ENCODE results near the gene SLC9A9.

Gene SLC9A9

GRCh38 chr3:143847787-143848631 is at the start of gene SLC9A9:
Gene SLC9A9 (minus strand): TSS chr3:143848468. CDS start chr3:143848322, 146 bp downstream.
- Histone ChIP-seq H3K9ac (ENCODE audit: low read depth, low read length) (0 out of 2 replicates have a peak within 1 kb of the TSS, but pooled peaks have one; percentile 3), H3K4me1 (ENCODE audit: control insufficient read depth, insufficient read depth, low read length) (peaks cover 22% of the 10 kb centered on the region), H3K9me3 (ENCODE audit: control insufficient read depth, insufficient read depth, low read length) (no peaks in the 10 kb centered on the region), H3K27ac (ENCODE audit: low read depth, low read length) (peak within 1 kb of the TSS; percentile 52), H3K36me3 (ENCODE audit: control insufficient read depth, insufficient read depth, low read length) (no peaks in the 10 kb centered on the region), H3K4me3 (ENCODE audit: low read depth, low read length) (peak within 1 kb of the TSS; percentile 53), H3K27me3 (ENCODE audit: control insufficient read depth, insufficient read depth, low read length) (no peaks in the 10 kb centered on the region)

GRCh38 chr3:143897576-143898295 is 49.5 kb upstream of the SLC9A9 start:
- Histone ChIP-seq H3K27ac (ENCODE audit: low read depth, low read length) (no peak overlapping the region), H3K4me3 (ENCODE audit: low read depth, low read length) (no peak overlapping the region)

GRCh38 chr3:143896486-143896885 is 48.2 kb upstream of the SLC9A9 start:
- H3K4me1 ChIP-seq (ENCODE audit: control insufficient read depth, insufficient read depth, low read length): peaks cover 6% of the 10 kb centered on the region; the same call in 1 of the 2 replicates
- no peak overlapping the region for H3K27ac ChIP-seq (ENCODE audit: low read depth, low read length)

More at GRCh38 chr3:143897576-143898295, 49.5 kb upstream of the SLC9A9 start:
- Histone ChIP-seq H3K36me3 (ENCODE audit: control insufficient read depth, insufficient read depth, low read length) (no peaks in the 10 kb centered on the region), H3K27me3 (ENCODE audit: control insufficient read depth, insufficient read depth, low read length) (no peaks in the 10 kb centered on the region), H3K9ac (ENCODE audit: low read depth, low read length) (no peak overlapping the region), H3K9me3 (ENCODE audit: control insufficient read depth, insufficient read depth, low read length) (no peaks in the 10 kb centered on the region), H3K4me1 (ENCODE audit: control insufficient read depth, insufficient read depth, low read length) (peaks cover 6% of the 10 kb centered on the region; the same call in 1 of the 2 replicates)

GRCh38 chr3:143895805-143896204 is 47.5 kb upstream of the SLC9A9 start:
- H3K4me3 ChIP-seq (ENCODE audit: low read depth, low read length): no peak overlapping the region
- H3K27ac ChIP-seq (ENCODE audit: low read depth, low read length): no peak overlapping the region
- H3K4me1 ChIP-seq (ENCODE audit: control insufficient read depth, insufficient read depth, low read length): peaks cover 6% of the 10 kb centered on the region; the same call in 1 of the 2 replicates

More at GRCh38 chr3:143896486-143896885, 48.2 kb upstream of the SLC9A9 start:
- Histone ChIP-seq H3K9me3 (ENCODE audit: control insufficient read depth, insufficient read depth, low read length) (no peaks in the 10 kb centered on the region), H3K4me3 (ENCODE audit: low read depth, low read length) (no peak overlapping the region), H3K9ac (ENCODE audit: low read depth, low read length) (no peak overlapping the region), H3K27me3 (ENCODE audit: control insufficient read depth, insufficient read depth, low read length) (no peaks in the 10 kb centered on the region), H3K36me3 (ENCODE audit: control insufficient read depth, insufficient read depth, low read length) (no peaks in the 10 kb centered on the region)

GRCh38 chr3:143888846-143889245 is 40.6 kb upstream of the SLC9A9 start:
- Histone ChIP-seq H3K27ac (ENCODE audit: low read depth, low read length) (peak overlapping the region; percentile 42), H3K36me3 (ENCODE audit: control insufficient read depth, insufficient read depth, low read length) (no peaks in the 10 kb centered on the region), H3K4me3 (ENCODE audit: low read depth, low read length) (no peak overlapping the region), H3K9ac (ENCODE audit: low read depth, low read length) (no peak overlapping the region), H3K9me3 (ENCODE audit: control insufficient read depth, insufficient read depth, low read length) (no peaks in the 10 kb centered on the region), H3K4me1 (ENCODE audit: control insufficient read depth, insufficient read depth, low read length) (peaks cover 16% of the 10 kb centered on the region), H3K27me3 (ENCODE audit: control insufficient read depth, insufficient read depth, low read length) (no peaks in the 10 kb centered on the region)

More at GRCh38 chr3:143895805-143896204, 47.5 kb upstream of the SLC9A9 start:
- Histone ChIP-seq H3K27me3 (ENCODE audit: control insufficient read depth, insufficient read depth, low read length) (no peaks in the 10 kb centered on the region), H3K9me3 (ENCODE audit: control insufficient read depth, insufficient read depth, low read length) (no peaks in the 10 kb centered on the region), H3K36me3 (ENCODE audit: control insufficient read depth, insufficient read depth, low read length) (no peaks in the 10 kb centered on the region), H3K9ac (ENCODE audit: low read depth, low read length) (no peak overlapping the region)

GRCh38 chr3:143888166-143888565 is 39.9 kb upstream of the SLC9A9 start:
- no peaks in the 10 kb centered on the region for H3K27me3 ChIP-seq (ENCODE audit: control insufficient read depth, insufficient read depth, low read length)
- no peak overlapping the region for H3K9ac ChIP-seq (ENCODE audit: low read depth, low read length)
- H3K9me3 ChIP-seq (ENCODE audit: control insufficient read depth, insufficient read depth, low read length): no peaks in the 10 kb centered on the region
- no peaks in the 10 kb centered on the region for H3K36me3 ChIP-seq (ENCODE audit: control insufficient read depth, insufficient read depth, low read length)
- no peak overlapping the region for H3K4me3 ChIP-seq (ENCODE audit: low read depth, low read length)
- H3K27ac ChIP-seq (ENCODE audit: low read depth, low read length): no peak overlapping the region
- peaks cover 20% of the 10 kb centered on the region for H3K4me1 ChIP-seq (ENCODE audit: control insufficient read depth, insufficient read depth, low read length)

- Histone ChIP-seq H3K4me1 (ENCODE audit: control insufficient read depth, insufficient read depth, low read length) (peaks cover 22% of the 10 kb centered on the region), H3K9ac (ENCODE audit: low read depth, low read length) (no peak overlapping the region), H3K27ac (ENCODE audit: low read depth, low read length) (no peak overlapping the region), H3K36me3 (ENCODE audit: control insufficient read depth, insufficient read depth, low read length) (no peaks in the 10 kb centered on the region), H3K9me3 (ENCODE audit: control insufficient read depth, insufficient read depth, low read length) (no peaks in the 10 kb centered on the region), H3K27me3 (ENCODE audit: control insufficient read depth, insufficient read depth, low read length) (no peaks in the 10 kb centered on the region), H3K4me3 (ENCODE audit: low read depth, low read length) (no peak overlapping the region)
Measured at GRCh38 chr3:143885780-143886427, 37.6 kb upstream of the SLC9A9 start.

- Histone ChIP-seq H3K4me1 (ENCODE audit: control insufficient read depth, insufficient read depth, low read length) (peaks cover 22% of the 10 kb centered on the region), H3K27ac (ENCODE audit: low read depth, low read length) (no peak overlapping the region), H3K36me3 (ENCODE audit: control insufficient read depth, insufficient read depth, low read length) (no peaks in the 10 kb centered on the region), H3K9ac (ENCODE audit: low read depth, low read length) (no peak overlapping the region), H3K4me3 (ENCODE audit: low read depth, low read length) (no peak overlapping the region), H3K27me3 (ENCODE audit: control insufficient read depth, insufficient read depth, low read length) (no peaks in the 10 kb centered on the region), H3K9me3 (ENCODE audit: control insufficient read depth, insufficient read depth, low read length) (no peaks in the 10 kb centered on the region)
Measured at GRCh38 chr3:143884861-143885260, 36.6 kb upstream of the SLC9A9 start.

GRCh38 chr3:143883151-143883550 is 34.9 kb upstream of the SLC9A9 start:
- no peak overlapping the region for H3K9ac ChIP-seq (ENCODE audit: low read depth, low read length)
- H3K36me3 ChIP-seq (ENCODE audit: control insufficient read depth, insufficient read depth, low read length): no peaks in the 10 kb centered on the region
- H3K4me3 ChIP-seq (ENCODE audit: low read depth, low read length): no peak overlapping the region
- peaks cover 10% of the 10 kb centered on the region; the same call in 1 of the 2 replicates for H3K4me1 ChIP-seq (ENCODE audit: control insufficient read depth, insufficient read depth, low read length)
- no peaks in the 10 kb centered on the region for H3K9me3 ChIP-seq (ENCODE audit: control insufficient read depth, insufficient read depth, low read length)
- H3K27me3 ChIP-seq (ENCODE audit: control insufficient read depth, insufficient read depth, low read length): no peaks in the 10 kb centered on the region
- H3K27ac ChIP-seq (ENCODE audit: low read depth, low read length): no peak overlapping the region

GRCh38 chr3:143881095-143881494 is 32.8 kb upstream of the SLC9A9 start:
- Histone ChIP-seq H3K4me3 (ENCODE audit: low read depth, low read length) (no peak overlapping the region), H3K27me3 (ENCODE audit: control insufficient read depth, insufficient read depth, low read length) (no peaks in the 10 kb centered on the region), H3K4me1 (ENCODE audit: control insufficient read depth, insufficient read depth, low read length) (0 out of 2 replicates have a peak, but pooled peaks cover 6% of the 10 kb centered on the region), H3K9ac (ENCODE audit: low read depth, low read length) (no peak overlapping the region), H3K9me3 (ENCODE audit: control insufficient read depth, insufficient read depth, low read length) (no peaks in the 10 kb centered on the region), H3K27ac (ENCODE audit: low read depth, low read length) (no peak overlapping the region), H3K36me3 (ENCODE audit: control insufficient read depth, insufficient read depth, low read length) (no peaks in the 10 kb centered on the region)
